NB4 (cell line): ENCODE data around the gene RBM19.

Experiments used
- DNase-seq: peaks from one replicate; pipeline ENCODE4 v3.0.0; 2010; ENCODE audit warnings: low read depth
- H3K4me3 ChIP-seq: one replicate; pipeline ENCODE4 v1.5.1; 2011; ENCODE audit warnings: mild to moderate bottlenecking, low read depth, low read length, moderate library complexity
- CTCF ChIP-seq: IDR thresholded peaks from one replicate; pipeline ENCODE4 v1.5.1; 2012; ENCODE audit warnings: low read depth, low read length
- MYC ChIP-seq: IDR thresholded peaks from 2 replicates; pipeline ENCODE4 v1.6.1; 2011; ENCODE audit warnings: low read depth, low read length
- POLR2A ChIP-seq: IDR thresholded peaks from 2 replicates; pipeline ENCODE4 v1.6.1; 2011; ENCODE audit warnings: mild to moderate bottlenecking; ENCODE audit not compliant: insufficient read length; ENCODE audit errors: extremely low read depth
- TF ChIP-seq, protein P1 (sequence below): IDR thresholded peaks from 2 replicates; pipeline ENCODE4 v1.6.1; 2011; ENCODE audit warnings: low read depth, low read length

The RBM19 gene

GRCh38 chr12:113844495-113845210, 121.5 kb downstream of the RBM19 start:
- H3K4me3 ChIP-seq: no peak overlapping the region
- DNase-seq: peak; percentile 26
- TF ChIP-seq, protein P1, sequence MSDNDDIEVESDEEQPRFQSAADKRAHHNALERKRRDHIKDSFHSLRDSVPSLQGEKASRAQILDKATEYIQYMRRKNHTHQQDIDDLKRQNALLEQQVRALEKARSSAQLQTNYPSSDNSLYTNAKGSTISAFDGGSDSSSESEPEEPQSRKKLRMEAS: no peak
- TF ChIP-seq CTCF: no peak
- TF ChIP-seq POLR2A: no peak
- TF ChIP-seq MYC: no peak

GRCh38 chr12:113842699-113843098, 123.4 kb downstream of the RBM19 start:
- TF ChIP-seq, protein P1: no peak
- TF ChIP-seq CTCF: no peak
- no peak for TF ChIP-seq MYC
- TF ChIP-seq POLR2A: no peak
- H3K4me3 ChIP-seq: no peak overlapping the region
- no peak for DNase-seq

- H3K4me3 ChIP-seq: no peak overlapping the region
- DNase-seq: no peak
- no peak for TF ChIP-seq MYC
- TF ChIP-seq, protein P1: no peak
Observed at GRCh38 chr12:113841786-113842185, 124.3 kb downstream of the RBM19 start.

DNA sequence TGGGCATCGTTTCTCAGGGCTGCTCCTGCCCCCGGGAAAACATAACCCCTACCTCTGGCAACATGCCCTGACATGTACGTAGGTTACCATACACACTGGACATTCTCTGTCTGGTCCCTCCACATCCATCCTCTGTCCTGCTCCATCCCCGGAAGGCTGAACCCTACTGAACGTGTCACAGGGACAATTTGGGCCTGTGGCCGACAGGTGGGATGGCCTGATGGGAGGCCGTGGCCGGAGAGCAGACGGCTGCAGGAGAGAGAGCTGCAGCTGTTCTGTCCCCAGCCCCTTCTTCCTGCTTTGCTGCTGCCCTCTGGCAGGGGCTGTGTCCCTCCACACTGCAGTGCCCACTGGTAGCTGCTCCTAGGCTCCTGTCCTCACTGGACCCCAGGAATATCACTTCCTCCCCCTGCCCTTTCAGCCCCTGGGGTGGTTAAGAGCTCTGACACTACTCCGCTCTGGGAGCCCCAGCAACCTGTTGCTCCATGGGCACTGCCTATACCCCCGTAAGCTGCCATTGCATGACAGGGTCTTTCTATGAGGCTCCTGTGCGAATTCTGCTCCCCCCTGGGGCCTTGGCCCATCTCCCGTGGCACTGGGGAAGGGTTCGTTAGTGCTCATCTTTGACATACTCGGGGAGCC, 125.6 kb downstream of the RBM19 start:
- H3K4me3 ChIP-seq: no peak overlapping the region
- TF ChIP-seq POLR2A (no peak), CTCF (no peak), MYC (no peak)
- TF ChIP-seq, protein P1: no peak
- no peak for DNase-seq

- no peak overlapping the region for H3K4me3 ChIP-seq
- TF ChIP-seq MYC: no peak
- TF ChIP-seq, protein P1: no peak
- TF ChIP-seq POLR2A: no peak
- TF ChIP-seq CTCF: no peak
- DNase-seq: no peak
Observed at GRCh38 chr12:113838896-113839295, 127.2 kb downstream of the RBM19 start.

DNA sequence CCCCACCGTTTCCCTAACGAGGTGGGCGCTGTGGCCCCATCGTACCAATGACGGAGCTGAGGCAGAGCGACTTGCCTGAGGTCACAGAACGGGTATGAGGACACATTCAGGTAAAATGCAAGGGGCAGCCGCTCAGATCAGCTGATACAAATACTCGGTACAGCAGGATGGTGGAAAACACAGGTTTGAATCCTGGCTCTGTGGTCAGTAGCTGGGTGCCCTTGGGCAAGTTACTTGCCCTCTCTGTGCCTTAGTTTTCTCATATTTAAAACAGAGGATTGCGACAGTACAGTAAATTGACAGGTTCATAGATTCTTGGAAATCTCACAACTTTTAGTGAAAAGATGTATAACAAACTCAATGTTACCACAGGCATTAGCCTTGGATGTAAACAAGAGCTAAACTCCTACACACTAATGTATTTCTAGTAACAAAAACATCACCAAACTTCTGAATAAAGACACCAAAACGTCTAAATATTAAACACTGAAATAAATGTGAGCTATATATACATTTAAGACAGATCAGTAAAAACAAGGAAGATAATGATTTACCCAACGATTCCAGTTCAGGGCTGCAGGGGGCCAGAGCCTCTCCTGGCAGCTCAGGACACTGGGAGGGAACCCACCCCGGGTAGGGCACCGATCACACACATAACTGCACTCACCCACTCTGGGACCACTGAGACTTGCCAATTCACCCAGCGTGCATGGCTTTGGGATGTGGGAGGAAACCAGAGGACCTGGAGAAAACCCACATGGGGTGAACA, 128.4 kb downstream of the RBM19 start:
- H3K4me3 ChIP-seq: no peak overlapping the region
- TF ChIP-seq MYC (no peak), POLR2A (no peak), CTCF (no peak)
- TF ChIP-seq, protein P1: no peak
- DNase-seq: no peak
